HS-5 (cell line): ENCODE data around the gene PSMB2.
A peak's percentile ranks its signal among the peaks of the same experiment; 100 is the strongest.
"Not testable (repeated sequence)": the region's sequence is repeated elsewhere in the genome, so short reads cannot be mapped to it uniquely, and the experiment has no call there.

Source experiments
- DNase-seq: peaks from one replicate; pipeline ENCODE4 v3.0.0-alpha.2; 2012; ENCODE audit warnings: low read depth

PSMB2 gene

GRCh38 chr1:35641233-35641866 lies at the start of gene PSMB2:
Gene PSMB2, minus strand, starts transcription at chr1:35641526. Its CDS starts 94 bp downstream, at chr1:35641432.
- peak; percentile 88 for DNase-seq

GRCh38 chr1:35691080-35691479 lies 49.8 kb upstream of the PSMB2 start:
- DNase-seq, result no peak

- not testable (repeated sequence) for DNase-seq
Observed at GRCh38 chr1:35690103-35690502, 48.8 kb upstream of the PSMB2 start.

- DNase-seq, result no peak
Observed at GRCh38 chr1:35688161-35688560, 46.8 kb upstream of the PSMB2 start.

- no peak for DNase-seq
Observed at GRCh38 chr1:35683012-35683411, 41.7 kb upstream of the PSMB2 start.

- no peak for DNase-seq
Observed at GRCh38 chr1:35680271-35680670, 38.9 kb upstream of the PSMB2 start.

GRCh38 chr1:35675773-35676172 lies 34.4 kb upstream of the PSMB2 start:
- no peak for DNase-seq

GRCh38 chr1:35674111-35674510 lies 32.8 kb upstream of the PSMB2 start:
- DNase-seq, result no peak

- no peak for DNase-seq
Observed at GRCh38 chr1:35672116-35672515, 30.8 kb upstream of the PSMB2 start.

- DNase-seq, result no peak
Observed at GRCh38 chr1:35668506-35668905, 27.2 kb upstream of the PSMB2 start.

- DNase-seq, result no peak
Observed at GRCh38 chr1:35666916-35667315, 25.6 kb upstream of the PSMB2 start.

GRCh38 chr1:35666216-35666615 lies 24.9 kb upstream of the PSMB2 start:
- DNase-seq, result no peak

GRCh38 chr1:35663434-35663833 lies 22.1 kb upstream of the PSMB2 start:
- DNase-seq, result no peak

GRCh38 chr1:35661474-35661795 lies 20.1 kb upstream of the PSMB2 start:
- no peak for DNase-seq

GRCh38 chr1:35660581-35661473 lies 19.5 kb upstream of the PSMB2 start:
- DNase-seq, result no peak

GRCh38 chr1:35659589-35659988 lies 18.3 kb upstream of the PSMB2 start:
- no peak for DNase-seq

GRCh38 chr1:35657851-35658250 lies 16.5 kb upstream of the PSMB2 start:
- DNase-seq, result no peak

GRCh38 chr1:35656863-35657232 lies 15.5 kb upstream of the PSMB2 start:
- DNase-seq, result no peak

GRCh38 chr1:35656148-35656862 lies 15.0 kb upstream of the PSMB2 start:
- DNase-seq, result no peak

- DNase-seq, result no peak
Observed at GRCh38 chr1:35655196-35655595, 13.9 kb upstream of the PSMB2 start.

GRCh38 chr1:35650416-35650815 lies 9.1 kb upstream of the PSMB2 start:
- no peak for DNase-seq

- no peak for DNase-seq
Observed at GRCh38 chr1:35646043-35646442, 4.7 kb upstream of the PSMB2 start.

GRCh38 chr1:35644204-35644603 lies 2.9 kb upstream of the PSMB2 start:
- no peak for DNase-seq
